Muscle of back (tissue), 11 donors: ENCODE measurements around the gene FILIP1L. TPM values are rescaled to one million over a fixed set of nuclear protein-coding genes. Genes with fewer than 3 reads are reported as not detected.

Source experiments
- DNase-seq, 3 donors: peaks; one replicate each; pipeline versions ENCODE4 v3.0.0 to v3.0.0-alpha.2; 2013
- polyA plus RNA-seq, 10 donors: library from polyadenylated mRNA; unstranded; fragments of 120-200 nt; gene quantifications; one replicate each; pipeline ENCODE4 v1.2.1, GENCODE V29; 2013; ENCODE audit not compliant: insufficient read length in 10 of 10

The FILIP1L gene
- polyA plus RNA-seq, 10 donors, result 48.4 to 67.5 (median 56.6) TPM

DNA sequence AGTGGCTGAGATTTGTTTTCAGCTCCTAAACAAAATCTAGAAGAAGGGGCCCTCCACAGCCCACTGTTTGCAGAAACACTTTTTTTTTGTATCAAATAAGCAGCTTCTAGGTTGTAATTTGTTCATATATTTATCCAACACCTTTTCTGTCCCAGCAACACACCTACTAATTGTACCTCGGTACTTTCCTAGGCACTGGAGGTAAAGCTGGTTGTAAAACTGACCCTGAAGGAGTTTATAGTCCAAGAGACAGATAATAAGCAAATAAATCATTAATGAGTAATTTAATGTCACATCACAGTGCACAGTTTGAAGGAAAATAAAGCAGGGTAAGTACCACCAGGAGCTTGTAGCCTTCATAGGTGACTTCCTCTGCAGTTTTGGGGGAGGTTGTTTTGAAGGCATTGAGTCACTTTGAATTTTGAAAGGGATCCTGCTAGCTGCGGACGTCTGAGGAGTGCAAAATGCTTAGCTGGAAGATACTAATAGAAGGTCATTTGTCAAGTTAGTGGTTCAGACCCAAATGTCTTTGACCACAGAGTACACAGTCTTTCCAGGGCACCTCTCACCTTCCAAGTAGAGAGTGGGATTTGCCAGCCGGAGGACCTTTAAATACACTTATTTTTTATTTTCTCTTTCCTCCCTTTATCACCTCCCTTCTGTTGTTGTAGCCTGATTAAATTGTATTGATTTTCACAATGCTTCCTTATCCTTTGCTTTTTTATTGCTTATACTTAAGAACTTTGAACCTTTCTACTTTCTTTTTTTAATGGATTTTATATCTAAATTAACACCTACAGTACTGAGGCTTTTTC, 242.9 kb downstream of the FILIP1L start:
- DNase-seq, result no peak

DNA sequence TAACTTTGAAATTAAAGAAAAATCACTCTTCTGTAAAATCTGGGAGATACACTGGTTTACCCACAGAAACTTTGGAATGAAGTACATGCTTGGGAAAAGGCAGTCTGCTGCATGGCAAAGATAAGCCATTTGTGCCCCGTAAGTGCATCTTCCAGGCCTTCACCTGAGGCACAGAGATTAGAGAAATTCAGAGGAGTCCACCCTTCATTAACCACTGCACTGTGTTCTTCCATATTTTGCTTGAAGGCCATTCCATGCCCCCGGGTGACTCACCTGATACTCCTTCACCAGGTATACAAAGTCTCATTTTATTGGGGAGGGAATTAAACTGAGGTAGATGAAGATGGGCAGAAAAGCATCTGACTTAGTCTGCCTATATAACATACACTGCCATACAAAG, 243.6 kb downstream of the FILIP1L start:
- DNase-seq, result no peak

DNA sequence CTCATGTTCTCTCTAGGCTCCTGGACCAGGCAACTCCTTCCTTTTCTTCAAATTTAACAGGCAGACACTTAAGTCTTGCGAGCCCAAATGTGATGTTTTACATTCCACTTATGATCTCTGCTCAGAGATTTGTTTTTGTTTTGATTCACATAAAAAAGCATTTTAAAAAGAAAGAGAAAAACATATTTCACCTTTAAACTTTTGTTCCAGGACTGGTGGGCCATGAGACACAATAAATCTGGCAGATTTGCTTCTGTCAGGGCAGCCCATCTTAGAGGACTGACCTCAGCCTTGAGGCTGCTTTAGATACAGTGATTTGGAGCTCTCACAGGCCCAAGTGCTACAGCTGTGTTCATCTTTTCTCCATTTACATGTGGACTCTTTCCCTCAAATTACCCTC, 244.7 kb downstream of the FILIP1L start:
- DNase-seq, result no peak

DNA sequence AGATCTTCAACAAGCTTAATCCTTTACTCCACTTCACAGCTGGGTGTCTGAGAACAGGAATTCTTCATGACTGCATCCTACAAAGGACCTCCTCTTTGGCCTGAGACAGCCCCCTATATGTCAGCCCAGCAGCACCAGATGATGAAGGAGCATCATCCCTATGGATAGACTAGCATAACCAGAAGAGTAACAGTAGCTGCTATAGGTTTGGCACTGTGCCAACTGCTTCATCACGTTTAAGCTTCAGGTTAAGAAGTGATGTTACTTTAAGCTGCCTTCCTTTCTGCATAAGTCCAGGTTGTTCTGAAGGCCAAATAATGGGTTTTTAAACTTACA, 246.0 kb downstream of the FILIP1L start:
- DNase-seq, result peak in 1 of 3 donors; percentile 48

DNA sequence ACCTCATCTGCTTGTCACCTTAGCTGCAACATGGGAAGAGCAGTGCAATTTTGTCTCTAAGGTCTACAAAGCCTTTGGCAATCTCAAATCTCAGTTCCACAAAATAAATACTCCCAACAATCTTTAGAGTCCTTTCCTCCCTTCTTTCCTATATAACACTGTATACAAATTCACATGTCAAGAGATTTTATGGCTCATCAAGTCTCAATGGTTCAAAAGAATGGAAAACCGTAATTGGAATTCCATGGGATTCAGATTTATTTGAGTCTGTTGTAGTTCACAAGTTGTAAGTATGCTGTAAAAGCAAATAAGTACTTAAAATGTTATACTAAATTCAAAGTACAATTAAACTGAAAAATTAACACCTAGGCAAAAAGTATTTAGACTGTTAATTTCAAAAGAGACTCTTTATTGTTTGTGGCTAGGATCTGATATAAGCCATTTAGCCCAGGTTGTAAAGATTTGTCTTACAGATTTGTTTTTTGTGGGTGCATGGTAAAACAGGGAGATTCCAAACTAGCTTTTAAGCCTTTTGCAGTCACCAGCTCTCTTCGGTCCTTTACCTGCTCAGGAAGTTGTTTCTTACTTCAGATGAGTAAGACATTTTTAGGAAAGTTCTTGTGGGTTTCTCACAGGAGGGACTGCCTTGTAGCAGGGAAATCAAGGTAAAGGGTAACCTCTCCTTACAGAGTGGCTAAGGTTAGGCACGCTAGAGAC, 246.5 kb downstream of the FILIP1L start:
- no peak for DNase-seq

DNA sequence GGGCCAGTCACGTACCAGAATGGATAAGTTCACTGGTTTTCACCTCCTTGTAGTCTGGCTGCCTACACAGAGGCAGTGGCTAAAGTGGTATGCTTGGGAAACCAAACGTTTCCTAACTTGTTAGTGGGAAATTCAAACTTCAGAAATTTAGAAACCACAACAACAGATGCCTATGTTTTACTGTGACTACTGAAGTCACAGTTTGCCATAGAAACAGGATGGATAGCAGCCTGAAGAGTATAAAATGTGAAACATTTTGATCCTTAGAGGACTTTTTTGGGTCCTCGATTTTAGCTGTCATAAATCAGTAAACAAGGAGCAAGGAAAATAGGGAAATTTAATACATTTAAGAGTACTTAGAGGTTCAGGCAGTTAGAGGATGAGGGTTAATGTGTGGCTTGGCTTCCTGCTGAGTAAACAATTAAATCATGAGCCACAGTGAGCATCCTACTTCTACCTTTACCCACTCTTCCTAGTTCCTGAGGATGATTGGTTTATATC, 248.0 kb downstream of the FILIP1L start:
- no peak for DNase-seq

DNA sequence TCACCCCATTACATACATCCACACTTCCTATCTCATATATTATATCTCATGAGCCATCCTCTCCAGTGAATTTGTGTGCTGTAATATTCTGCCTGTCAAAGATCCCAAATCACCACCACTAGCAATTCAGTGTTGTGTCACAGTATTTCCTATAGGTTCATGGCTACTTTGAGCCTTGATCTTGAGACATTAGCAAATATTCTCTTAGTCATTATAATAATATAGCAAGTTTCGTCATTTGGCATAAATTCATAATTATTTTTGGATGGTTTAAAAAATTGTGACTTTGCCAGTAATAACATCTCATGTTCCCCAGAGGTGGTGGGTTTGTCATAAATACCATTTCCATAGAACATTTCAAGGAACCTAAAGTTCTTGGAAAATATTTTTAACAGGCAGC, 249.0 kb downstream of the FILIP1L start:
- no peak for DNase-seq

DNA sequence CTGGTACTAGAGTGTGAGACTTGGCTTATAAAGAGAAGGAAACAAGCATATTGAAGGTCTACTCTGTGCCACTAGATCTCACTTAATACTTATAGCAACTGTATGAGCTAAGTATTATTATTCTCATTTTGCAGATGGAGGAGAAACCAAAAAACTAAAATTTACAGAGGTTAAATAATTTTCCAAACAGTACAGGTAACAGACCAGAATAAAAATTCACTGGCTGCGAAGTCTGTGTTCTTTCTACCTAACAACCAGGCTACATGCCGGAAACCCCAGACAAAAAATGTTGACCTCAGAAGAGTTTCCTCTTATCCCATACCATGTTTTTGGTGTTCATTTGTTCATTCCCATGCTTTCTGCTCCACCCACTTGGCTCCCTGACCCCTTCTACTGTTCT, 250.0 kb downstream of the FILIP1L start:
- no peak for DNase-seq

DNA sequence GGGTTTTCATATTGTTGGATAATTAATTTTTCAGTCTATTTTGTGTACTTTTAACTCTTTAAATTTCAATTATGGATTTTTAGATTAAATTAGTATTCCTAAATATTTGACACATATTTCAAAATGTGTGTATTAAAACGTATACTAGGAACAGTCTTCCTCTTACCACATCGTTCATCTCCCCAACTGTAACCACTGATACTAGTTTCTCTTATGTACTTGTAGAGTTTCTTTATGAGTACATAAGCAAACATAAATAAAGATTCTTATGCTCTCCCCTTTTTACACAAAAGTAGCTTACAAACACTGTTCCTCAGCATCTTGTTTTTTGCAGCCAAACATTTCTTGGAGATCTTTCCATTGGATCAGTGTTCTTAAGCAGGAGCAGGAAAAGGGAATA, 250.7 kb downstream of the FILIP1L start:
- DNase-seq, result no peak

DNA sequence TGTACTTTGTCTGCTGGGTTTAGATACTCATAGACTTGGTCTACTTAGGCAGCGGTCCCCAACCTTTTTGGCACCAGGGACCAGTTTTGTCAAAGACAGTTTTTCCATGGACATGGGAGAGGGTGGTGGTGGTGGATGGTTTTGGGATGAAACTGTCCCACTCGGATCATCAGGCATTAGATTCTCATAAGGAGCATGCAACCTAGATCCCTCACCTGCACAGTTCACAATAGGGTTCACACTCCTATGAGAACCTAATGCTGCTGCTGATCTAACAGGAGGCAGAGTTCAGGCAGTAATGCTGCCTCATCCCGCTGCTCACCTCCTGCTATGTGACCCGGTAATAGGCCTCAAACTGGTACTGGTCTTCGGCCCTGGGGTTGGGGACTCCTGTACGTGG, 251.3 kb downstream of the FILIP1L start:
- DNase-seq, result no peak

DNA sequence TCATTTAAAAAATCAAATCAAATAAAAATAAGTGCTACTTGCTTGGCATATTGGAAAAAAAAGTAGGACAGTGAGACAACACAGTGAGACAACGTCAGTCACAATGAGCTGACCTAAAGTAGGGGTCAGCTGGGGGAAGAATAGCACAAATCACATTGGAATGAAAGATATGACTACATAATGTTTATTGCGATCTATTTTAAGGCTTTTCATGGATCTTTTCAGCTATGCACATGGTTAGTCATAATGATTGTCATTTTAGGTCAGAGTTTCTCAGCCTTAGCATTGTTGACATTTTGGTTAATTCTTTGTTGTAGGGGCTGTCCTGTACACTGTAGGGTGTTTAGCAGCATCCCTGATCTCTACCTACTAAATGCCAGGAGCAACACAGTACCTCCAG, 252.1 kb downstream of the FILIP1L start:
- DNase-seq, result no peak

DNA sequence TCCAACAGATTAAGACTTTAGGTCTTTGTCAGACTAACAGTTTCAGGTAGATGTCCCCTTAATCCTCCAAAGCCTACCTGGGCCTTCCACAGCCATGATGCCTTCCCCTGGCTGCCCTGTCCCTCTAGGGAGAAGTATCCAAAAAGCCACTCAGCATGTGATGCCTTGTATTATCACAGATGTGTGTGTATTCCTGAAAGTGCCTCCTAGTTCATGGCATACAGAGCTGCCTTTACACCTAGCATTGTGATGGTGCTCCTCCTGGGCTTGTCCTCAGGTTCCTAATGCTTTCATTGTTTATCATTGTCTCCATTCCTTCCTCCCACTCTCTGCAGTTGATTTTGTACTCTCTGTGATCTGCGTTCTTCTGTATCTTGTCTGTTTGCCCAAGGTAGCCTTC, 253.1 kb downstream of the FILIP1L start:
- no peak for DNase-seq

DNA sequence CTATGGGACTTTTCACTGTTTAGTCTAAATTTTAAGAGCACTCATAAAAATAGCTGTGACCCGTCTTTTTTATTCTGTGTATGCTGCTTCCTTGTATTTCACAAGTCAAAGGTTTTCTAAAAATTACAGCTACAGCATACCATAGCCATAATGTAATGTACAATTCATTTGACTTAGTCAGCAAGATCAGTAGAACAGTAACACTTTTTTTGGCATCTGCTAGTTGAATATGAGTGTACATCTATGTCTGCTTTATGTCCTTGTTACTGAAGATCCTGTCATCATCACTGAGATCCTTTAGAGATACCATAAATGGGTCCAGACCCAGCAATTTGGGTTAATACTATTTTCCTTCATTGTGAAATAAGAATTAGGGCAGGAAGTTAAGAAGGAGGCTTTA, 254.5 kb downstream of the FILIP1L start:
- peak in 2 of 3 donors; percentile 58 to 93 for DNase-seq

DNA sequence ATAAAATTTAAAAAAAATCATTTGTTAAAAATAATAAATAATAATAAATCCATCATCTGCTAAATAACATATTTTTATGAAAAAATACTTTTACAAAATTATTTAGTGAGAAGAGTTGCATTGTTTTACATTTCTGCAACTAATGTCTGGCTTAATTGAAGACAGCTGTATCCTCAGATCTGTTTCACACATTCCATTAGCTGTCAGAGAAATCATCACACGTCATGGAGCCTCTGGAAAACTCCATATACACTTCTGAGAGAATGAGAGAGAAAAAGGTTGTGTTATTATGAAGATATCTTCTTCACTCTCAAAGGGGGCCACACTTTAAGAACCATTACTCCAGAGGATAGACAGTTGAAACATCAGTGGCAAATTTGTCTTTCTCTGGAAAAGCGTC, 255.8 kb downstream of the FILIP1L start:
- DNase-seq, result no peak

DNA sequence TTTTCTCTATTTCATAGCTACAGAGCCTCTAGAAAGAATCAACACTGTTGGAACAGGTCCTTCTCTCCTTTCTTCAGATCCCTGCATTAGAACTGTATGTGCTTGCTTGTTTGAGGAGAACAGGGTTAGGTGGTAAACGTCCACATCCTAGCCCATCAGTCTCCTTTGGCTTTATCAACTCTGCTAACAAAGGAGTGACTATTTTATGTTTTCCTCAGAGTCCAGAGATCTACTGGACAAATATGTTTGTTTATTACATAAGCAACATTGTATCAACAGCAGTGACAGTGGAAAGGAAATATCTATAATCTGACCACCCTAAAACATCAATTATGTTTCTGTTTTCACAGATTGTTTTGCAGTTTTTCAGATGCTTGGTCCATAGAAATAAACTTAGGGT, 257.0 kb downstream of the FILIP1L start:
- DNase-seq, result no peak

DNA sequence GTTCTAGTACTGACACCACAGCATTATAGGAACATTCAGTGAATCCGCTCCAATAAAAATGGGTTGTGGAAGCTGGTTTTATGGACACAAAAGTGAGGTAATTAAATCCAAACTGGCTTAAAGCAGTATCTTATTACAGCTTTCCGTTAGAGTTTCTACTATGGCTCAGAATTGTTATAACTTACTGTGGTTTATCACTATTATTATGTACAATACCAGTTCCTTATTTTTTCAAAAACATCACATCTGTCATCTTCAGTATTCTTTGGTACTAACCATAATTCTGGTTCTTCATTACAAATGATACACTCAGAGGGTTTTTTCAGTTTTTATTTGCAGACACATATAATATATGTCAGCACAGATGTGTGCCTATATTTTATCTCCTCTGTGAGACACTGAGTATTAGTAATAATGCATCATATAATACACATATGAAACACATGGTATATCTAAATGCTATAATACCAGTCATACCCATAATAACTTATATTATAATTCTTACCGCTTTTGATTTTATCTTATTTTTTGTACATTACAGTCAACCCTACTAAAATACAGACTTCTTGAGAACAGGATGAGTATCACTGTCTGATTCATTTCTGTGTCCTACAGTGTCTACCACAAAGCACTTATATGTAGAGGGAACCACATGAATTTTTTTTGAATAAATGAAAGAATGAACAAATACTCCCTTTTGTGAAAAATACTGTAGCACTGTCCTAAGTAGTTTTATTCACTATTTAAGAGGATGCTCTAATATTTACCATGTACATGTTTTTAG, 257.7 kb downstream of the FILIP1L start:
- no peak for DNase-seq

DNA sequence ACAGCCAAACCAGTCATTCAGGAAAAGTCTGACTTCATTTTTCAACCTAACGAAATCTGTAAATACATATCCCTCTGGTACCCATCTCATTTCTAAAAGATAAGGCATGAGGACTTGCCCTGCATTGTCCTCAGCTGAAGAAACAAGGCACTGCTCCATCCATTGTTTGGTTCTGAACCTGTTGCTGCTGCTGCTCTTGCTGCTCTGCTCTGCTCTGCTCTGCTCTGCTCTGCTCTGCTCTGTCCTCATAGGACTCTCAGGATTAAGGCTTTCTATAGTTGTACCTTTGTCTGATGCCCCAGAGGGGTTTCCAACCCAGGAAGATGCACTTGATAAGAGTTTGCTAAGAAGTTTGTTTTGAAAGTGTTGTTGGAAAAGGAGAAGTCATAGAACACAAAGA, 258.4 kb downstream of the FILIP1L start:
- DNase-seq, result no peak

DNA sequence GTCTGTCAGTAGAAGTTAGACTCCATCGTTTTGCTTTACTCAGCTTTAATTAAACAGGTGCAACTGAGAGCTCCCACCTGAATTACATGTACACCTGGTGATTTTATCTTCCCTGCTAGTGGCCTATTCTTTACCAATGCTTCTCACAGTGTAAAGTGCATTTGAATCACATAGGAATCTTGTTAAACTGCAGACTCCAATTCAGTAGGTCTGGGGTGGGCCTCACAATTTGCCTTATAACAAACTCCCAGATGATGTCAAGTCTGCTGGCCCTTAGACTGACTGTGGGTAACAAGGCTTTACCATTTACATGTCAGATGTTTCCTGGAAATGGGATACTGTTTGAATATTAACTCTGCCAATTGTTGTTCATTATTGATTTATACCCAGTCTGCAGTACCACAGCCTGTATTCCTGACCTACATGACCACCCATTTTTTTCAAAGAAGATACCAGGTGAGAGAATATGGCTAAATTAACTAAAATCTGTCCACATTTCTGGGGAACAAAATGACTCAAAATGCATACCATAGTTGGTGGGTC, 259.5 kb downstream of the FILIP1L start:
- DNase-seq, result no peak

DNA sequence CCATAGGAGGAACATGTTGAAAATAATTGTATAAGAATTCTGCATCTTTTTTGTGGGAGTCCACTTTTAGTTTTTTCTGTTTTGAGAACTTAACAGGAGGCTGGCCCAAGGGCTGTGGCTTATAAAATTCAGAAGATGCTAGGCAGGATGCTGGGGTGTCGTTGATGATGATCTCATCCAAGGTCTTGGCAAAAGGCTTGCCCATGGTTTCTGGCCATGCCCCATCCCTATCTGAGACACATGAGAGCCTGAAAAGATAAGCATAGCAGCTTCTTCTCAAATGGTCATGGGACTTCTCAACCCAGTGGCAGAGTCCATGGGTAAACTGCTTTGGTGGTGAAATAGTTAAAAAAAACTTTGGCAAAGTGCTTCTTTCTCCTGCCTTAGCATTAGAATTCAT, 261.4 kb downstream of the FILIP1L start:
- DNase-seq, result no peak

DNA sequence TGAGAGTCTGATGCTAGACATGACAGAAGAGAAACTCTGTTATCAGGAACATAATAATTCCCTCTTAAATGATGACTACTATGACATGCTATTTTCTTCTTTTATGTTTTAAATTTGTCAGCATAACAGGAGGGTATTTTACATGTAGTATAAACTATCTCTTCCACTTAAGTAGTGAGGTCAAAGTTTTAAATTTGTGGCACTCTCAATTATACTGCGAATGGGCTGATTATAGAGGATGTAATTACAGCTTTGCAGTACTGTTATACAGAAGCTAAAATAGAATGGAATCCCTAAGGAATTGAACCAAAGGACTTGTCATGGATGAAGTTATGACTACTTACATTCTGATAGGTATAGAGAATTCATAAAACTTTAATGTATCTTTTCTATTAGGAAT, 262.3 kb downstream of the FILIP1L start:
- no peak for DNase-seq

DNA sequence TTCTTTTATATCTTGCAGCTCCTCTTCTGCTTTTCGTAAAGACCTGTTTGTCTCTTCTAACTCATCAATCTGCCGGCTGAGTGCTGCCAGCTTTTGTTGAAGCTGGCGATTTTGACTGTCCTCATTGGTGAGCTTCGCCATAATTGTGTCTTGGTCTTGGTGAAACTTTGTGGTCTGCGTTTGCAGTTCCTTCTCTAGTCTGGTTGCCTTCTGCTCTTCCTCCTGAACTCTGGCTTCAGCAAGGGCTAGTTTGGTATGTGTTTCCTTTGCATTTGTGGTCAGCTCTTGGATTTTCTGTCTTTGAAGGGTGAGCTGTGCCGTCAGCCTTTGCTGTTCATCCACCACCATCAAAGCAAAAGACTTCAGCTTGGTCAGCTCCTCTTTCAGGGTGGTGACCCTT, 263.7 kb downstream of the FILIP1L start:
- DNase-seq, result no peak

DNA sequence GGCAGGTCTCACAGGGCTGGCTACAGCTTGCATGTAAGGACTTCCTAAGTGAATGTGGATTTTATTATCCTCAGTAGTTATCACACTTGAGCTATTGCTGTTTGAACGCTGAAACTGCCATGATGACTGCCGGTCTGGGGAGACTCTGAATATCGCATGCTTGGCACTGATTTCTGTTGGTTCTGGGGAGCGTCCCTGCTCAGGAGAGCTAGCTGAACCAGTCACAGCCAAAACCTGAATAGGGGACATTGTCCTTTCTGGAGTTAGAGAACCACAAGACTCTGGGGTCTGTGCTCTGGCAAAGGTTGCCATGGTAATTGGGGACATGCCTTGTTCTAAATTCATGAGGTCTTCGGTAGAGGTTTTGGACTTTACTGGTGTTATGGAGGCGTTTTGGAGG, 265.9 kb downstream of the FILIP1L start:
- no peak for DNase-seq
